Calu3 (cell line): ENCODE data around the gene MAN1B1. TPM values are rescaled to one million over a fixed set of nuclear protein-coding genes. Genes with fewer than 3 reads are reported as not detected.

Experiments used
- BruUV-seq: library from RNA; stranded (reverse); fragments of 400-500 nt; replicated peaks from 2 replicates; lab custom pipeline; 2021; lab: Mats Ljungman, UMichigan
- CTCF ChIA-PET: fragments of 300-600 bp; sonication (Branson Sonifier 250); formaldehyde crosslinking; loops from one replicate; lab custom pipeline; 2022; ENCODE audit warnings: antibody characterized with exemption; lab: Charles Lee
- DNase-seq: peaks from one replicate; pipeline ENCODE4 v3.0.0; 2022
- H3K27ac Mint-ChIP-seq: one replicate; pipeline ENCODE4 v1.8.0; 2022; ENCODE audit warnings: mixed read lengths; ENCODE audit not compliant: unreplicated experiment
- H3K27me3 Mint-ChIP-seq: one replicate; pipeline ENCODE4 v1.8.0; 2022; ENCODE audit warnings: mixed read lengths; ENCODE audit not compliant: unreplicated experiment
- H3K36me3 Mint-ChIP-seq: one replicate; pipeline ENCODE4 v1.8.0; 2022; ENCODE audit warnings: mild to moderate bottlenecking, moderate library complexity, mixed read lengths; ENCODE audit not compliant: insufficient read depth, unreplicated experiment
- H3K4me1 Mint-ChIP-seq: one replicate; pipeline ENCODE4 v1.8.0; 2022; ENCODE audit warnings: mild to moderate bottlenecking, low read depth, mixed read lengths; ENCODE audit not compliant: unreplicated experiment
- H3K4me3 Mint-ChIP-seq: one replicate; pipeline ENCODE4 v1.8.0; 2022; ENCODE audit warnings: mild to moderate bottlenecking, low read depth, moderate library complexity, mixed read lengths; ENCODE audit not compliant: unreplicated experiment
- H3K9me3 Mint-ChIP-seq: one replicate; pipeline ENCODE4 v1.8.0; 2022; ENCODE audit warnings: low read depth, mixed read lengths; ENCODE audit not compliant: unreplicated experiment
- CTCF ChIP-seq: fragments of 200-600 bp; IDR thresholded peaks from one replicate; pipeline ENCODE4 v1.8.0; 2022; ENCODE audit warnings: antibody characterized with exemption; ENCODE audit not compliant: unreplicated experiment
- intact Hi-C: fragments of 100-400 bp; cut with micrococcal nuclease; formaldehyde crosslinking; loops from one replicate; pipeline ENCODE4 v1.10.0; 2022; ENCODE audit not compliant: unreplicated experiment
- total RNA-seq: library from RNA; stranded (reverse); gene quantifications from 2 replicates; pipeline ENCODE4 v1.2.3, GENCODE V29; 2022

Gene MAN1B1
- total RNA-seq, 1 experiment from 2014 or later, result 61.4 TPM

GRCh38 chr9:137039611-137040366 is 47.0 kb upstream of the MAN1B1 start:
- Mint-ChIP-seq H3K9me3 (no peaks in the 10 kb centered on the region), H3K27ac (no peak overlapping the region), H3K4me1 (peaks cover 2% of the 10 kb centered on the region), H3K27me3 (no peaks in the 10 kb centered on the region), H3K4me3 (no peak overlapping the region), H3K36me3 (peaks cover 20% of the 10 kb centered on the region)
- CTCF ChIA-PET, result no interaction called here
- TSS peak; percentile 58 for BruUV-seq
- no peak for TF ChIP-seq CTCF
- DNase-seq, result no peak
- intact Hi-C loops, result no loop called here

- intact Hi-C loops, result no loop called here
- CTCF ChIA-PET, result no interaction called here
- no peak overlapping the region for H3K27ac Mint-ChIP-seq
- H3K27me3 Mint-ChIP-seq, result no peaks in the 10 kb centered on the region
- H3K4me3 Mint-ChIP-seq, result no peak overlapping the region
- DNase-seq, result no peak
- no TSS peak for BruUV-seq
- H3K4me1 Mint-ChIP-seq, result no peaks in the 10 kb centered on the region
- H3K9me3 Mint-ChIP-seq, result no peaks in the 10 kb centered on the region
- peaks cover 28% of the 10 kb centered on the region for H3K36me3 Mint-ChIP-seq
- TF ChIP-seq CTCF, result no peak
Observed at GRCh38 chr9:137040568-137040967, 46.2 kb upstream of the MAN1B1 start.

DNA sequence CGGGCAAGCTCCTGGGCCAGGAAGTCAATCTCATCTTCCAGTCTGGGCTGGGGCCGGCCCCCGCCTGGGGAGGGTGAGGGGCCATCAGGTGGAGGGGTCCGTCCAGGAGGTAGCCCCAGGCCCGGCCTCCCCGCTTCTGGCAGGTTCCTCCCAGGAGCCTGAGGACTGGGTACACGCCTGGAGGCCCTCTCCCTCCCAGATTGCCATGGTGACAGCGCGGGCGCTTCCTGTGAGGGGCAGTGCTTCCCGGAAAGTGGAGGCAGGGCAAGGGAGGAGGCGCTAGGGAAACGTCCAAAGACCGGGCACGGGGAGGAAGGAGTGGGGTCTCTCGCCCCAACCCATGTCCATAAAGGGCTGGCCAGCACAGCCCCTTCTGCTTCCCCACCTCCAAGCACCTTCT is 45.7 kb upstream of the MAN1B1 start:
- no peak for TF ChIP-seq CTCF
- H3K27me3 Mint-ChIP-seq, result no peaks in the 10 kb centered on the region
- H3K4me1 Mint-ChIP-seq, result no peaks in the 10 kb centered on the region
- intact Hi-C loops, result no loop called here
- peaks cover 30% of the 10 kb centered on the region for H3K36me3 Mint-ChIP-seq
- H3K9me3 Mint-ChIP-seq, result no peaks in the 10 kb centered on the region
- H3K27ac Mint-ChIP-seq, result no peak overlapping the region
- no peak for DNase-seq
- no TSS peak for BruUV-seq
- CTCF ChIA-PET, result no interaction called here
- no peak overlapping the region for H3K4me3 Mint-ChIP-seq

GRCh38 chr9:137042751-137043727 is 43.7 kb upstream of the MAN1B1 start:
- Mint-ChIP-seq H3K4me3 (no peak overlapping the region), H3K9me3 (no peaks in the 10 kb centered on the region), H3K36me3 (peaks cover 33% of the 10 kb centered on the region), H3K4me1 (no peaks in the 10 kb centered on the region), H3K27ac (no peak overlapping the region), H3K27me3 (no peaks in the 10 kb centered on the region)
- intact Hi-C loops, result no loop called here
- no TSS peak for BruUV-seq
- no peak for TF ChIP-seq CTCF
- CTCF ChIA-PET, result no interaction called here
- no peak for DNase-seq
